Breast epithelium (tissue), 3 donors: ENCODE results near the gene MTMR8.

Experiments used
- POLR2A ChIP-seq: fragments of 450-650 bp; IDR thresholded peaks from one replicate; pipeline ENCODE4 v1.6.1; 2016; ENCODE audit warnings: antibody characterized with exemption, mild to moderate bottlenecking, moderate library complexity
- POLR2AphosphoS5 ChIP-seq, 3 donors: sonication (generic); formaldehyde crosslinking; IDR thresholded peaks; one replicate each; pipeline ENCODE4 v1.6.1; 2017; ENCODE audit warnings: antibody characterized with exemption in 3 of 3
- TF ChIP-seq, protein P1 (sequence below), 3 donors: fragments of 450-650 bp; IDR thresholded peaks; one replicate each; pipeline ENCODE4 v1.5.1; 2016 to 2017; ENCODE audit warnings: antibody characterized with exemption in 3 of 3, mild to moderate bottlenecking in 3 of 3, moderate library complexity in 3 of 3

DNA sequence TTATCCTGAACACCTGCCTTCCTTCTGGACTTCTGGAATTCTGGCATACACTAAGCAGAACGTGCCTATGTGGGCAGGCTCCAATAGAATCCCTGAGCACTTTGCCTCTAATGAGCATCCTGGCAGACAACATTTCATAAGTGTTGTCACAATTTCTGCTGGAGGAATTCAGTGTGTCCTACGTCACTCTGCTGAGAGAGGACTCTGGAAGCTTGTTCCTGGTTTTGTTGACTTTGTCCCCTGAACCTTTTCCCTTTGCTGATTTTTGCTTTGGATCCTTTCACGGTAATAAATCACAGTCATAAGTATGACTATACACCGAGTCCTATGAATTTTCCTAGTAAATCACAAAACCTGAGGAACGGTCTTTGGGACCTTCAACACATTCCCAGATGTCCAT is 43.2 kb downstream of the MTMR8 start:
- TF ChIP-seq, protein P1, sequence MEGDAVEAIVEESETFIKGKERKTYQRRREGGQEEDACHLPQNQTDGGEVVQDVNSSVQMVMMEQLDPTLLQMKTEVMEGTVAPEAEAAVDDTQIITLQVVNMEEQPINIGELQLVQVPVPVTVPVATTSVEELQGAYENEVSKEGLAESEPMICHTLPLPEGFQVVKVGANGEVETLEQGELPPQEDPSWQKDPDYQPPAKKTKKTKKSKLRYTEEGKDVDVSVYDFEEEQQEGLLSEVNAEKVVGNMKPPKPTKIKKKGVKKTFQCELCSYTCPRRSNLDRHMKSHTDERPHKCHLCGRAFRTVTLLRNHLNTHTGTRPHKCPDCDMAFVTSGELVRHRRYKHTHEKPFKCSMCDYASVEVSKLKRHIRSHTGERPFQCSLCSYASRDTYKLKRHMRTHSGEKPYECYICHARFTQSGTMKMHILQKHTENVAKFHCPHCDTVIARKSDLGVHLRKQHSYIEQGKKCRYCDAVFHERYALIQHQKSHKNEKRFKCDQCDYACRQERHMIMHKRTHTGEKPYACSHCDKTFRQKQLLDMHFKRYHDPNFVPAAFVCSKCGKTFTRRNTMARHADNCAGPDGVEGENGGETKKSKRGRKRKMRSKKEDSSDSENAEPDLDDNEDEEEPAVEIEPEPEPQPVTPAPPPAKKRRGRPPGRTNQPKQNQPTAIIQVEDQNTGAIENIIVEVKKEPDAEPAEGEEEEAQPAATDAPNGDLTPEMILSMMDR (IDR thresholded peaks at IDR 0.05) = no peak
- TF ChIP-seq POLR2AphosphoS5 (IDR thresholded peaks at IDR 0.05) = no peak
- no peak for TF ChIP-seq POLR2A
